KMS-11 (cell line): ENCODE data around the gene SLC4A1.

Experiments used
- H2AFZ ChIP-seq: fragments of 200-600 bp; sonication (generic); 2 replicates; pipeline ENCODE4 v1.6.1; 2016; ENCODE audit warnings: antibody characterized with exemption, mixed run types, low read depth
- H3K27ac ChIP-seq: fragments of 200-600 bp; sonication (generic); 2 replicates; pipeline ENCODE4 v1.6.1; 2016; ENCODE audit warnings: mild to moderate bottlenecking, mixed run types
- H3K27me3 ChIP-seq: fragments of 200-600 bp; sonication (generic); 2 replicates; pipeline ENCODE4 v1.6.1; 2017; ENCODE audit warnings: mild to moderate bottlenecking, low read depth, mixed run types, moderate library complexity; ENCODE audit not compliant: insufficient read depth
- H3K36me3 ChIP-seq: fragments of 200-600 bp; sonication (generic); 2 replicates; pipeline ENCODE4 v1.6.1; 2017; ENCODE audit warnings: mild to moderate bottlenecking, mixed run types; ENCODE audit not compliant: insufficient read depth
- H3K4me1 ChIP-seq: fragments of 200-600 bp; sonication (generic); 2 replicates; pipeline ENCODE4 v1.6.1; 2016; ENCODE audit warnings: mild to moderate bottlenecking, low read depth, mixed run types; ENCODE audit not compliant: poor library complexity, severe bottlenecking
- H3K4me2 ChIP-seq: fragments of 200-600 bp; sonication (generic); 2 replicates; pipeline ENCODE4 v1.7.0; 2016; ENCODE audit warnings: mild to moderate bottlenecking, mixed run types
- H3K4me3 ChIP-seq: fragments of 200-600 bp; sonication (generic); IDR thresholded peaks from 2 replicates; pipeline ENCODE4 v1.6.1; 2017; ENCODE audit warnings: low read depth, low read length, mixed read lengths; ENCODE audit not compliant: insufficient read depth
- H3K79me2 ChIP-seq: fragments of 200-600 bp; sonication (generic); 2 replicates; pipeline ENCODE4 v1.6.1; 2016; ENCODE audit warnings: low read depth, mixed run types; ENCODE audit not compliant: insufficient read depth
- H3K9ac ChIP-seq: fragments of 200-600 bp; sonication (generic); 2 replicates; pipeline ENCODE4 v1.6.1; 2016; ENCODE audit warnings: mild to moderate bottlenecking, mixed run types
- H4K20me1 ChIP-seq: fragments of 200-600 bp; sonication (generic); 2 replicates; pipeline ENCODE4 v1.6.1; 2016; ENCODE audit warnings: mild to moderate bottlenecking, mixed run types; ENCODE audit not compliant: insufficient read depth
- TF ChIP-seq, protein P1 (sequence below): fragments of 200-600 bp; sonication (generic); conservative IDR thresholded peaks from 2 replicates; pipeline ENCODE4 v1.6.1; 2017; ENCODE audit warnings: low read depth, mild to moderate bottlenecking, antibody characterized with exemption, low read length, moderate library complexity, mixed read lengths

Gene SLC4A1

DNA sequence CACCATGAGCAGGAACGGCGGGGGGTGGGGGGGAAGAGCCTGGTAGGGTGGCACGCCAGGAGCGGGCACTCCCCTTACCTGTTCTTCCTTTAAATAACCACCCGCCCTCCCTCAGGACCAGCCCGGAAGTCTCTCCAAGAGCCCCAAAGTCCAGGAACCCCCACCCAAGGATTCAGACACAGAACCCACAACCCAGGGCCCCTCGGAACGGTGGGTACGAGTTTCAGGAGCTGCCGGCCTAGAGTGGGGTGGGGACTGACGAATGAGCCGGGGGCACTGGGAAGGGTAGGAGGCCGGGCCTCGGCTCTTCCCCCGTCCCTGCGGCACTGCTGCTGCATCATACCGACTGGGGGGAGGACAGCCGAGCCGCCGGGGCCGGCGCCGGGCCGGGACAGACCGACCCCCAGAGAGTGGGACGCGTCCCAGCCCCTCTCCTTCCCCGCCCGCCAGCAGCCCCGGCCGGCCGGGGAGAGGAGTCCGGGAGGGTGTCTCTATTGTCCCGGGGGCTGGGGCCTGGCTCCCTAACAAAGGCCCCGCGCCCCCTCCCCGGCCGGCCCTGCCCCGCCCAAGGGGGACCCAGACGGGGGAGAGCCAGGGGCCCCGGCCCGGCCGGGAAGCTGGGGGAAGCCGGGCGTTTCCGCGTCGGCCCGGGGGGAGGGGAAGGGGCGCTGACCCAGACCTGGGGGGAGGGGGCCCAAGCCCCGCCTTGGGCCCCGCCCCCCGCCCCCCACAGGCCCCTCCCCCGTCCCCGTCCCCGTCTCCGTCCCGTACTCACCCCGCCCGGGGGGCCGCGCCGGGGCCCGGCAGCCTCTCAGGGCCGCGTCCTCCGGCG, 69.0 kb downstream of the SLC4A1 start:
- TF ChIP-seq, protein P1, sequence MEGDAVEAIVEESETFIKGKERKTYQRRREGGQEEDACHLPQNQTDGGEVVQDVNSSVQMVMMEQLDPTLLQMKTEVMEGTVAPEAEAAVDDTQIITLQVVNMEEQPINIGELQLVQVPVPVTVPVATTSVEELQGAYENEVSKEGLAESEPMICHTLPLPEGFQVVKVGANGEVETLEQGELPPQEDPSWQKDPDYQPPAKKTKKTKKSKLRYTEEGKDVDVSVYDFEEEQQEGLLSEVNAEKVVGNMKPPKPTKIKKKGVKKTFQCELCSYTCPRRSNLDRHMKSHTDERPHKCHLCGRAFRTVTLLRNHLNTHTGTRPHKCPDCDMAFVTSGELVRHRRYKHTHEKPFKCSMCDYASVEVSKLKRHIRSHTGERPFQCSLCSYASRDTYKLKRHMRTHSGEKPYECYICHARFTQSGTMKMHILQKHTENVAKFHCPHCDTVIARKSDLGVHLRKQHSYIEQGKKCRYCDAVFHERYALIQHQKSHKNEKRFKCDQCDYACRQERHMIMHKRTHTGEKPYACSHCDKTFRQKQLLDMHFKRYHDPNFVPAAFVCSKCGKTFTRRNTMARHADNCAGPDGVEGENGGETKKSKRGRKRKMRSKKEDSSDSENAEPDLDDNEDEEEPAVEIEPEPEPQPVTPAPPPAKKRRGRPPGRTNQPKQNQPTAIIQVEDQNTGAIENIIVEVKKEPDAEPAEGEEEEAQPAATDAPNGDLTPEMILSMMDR, result no peak
- Histone ChIP-seq H3K27me3 (no peaks in the 10 kb centered on the region), H3K36me3 (no peaks in the 10 kb centered on the region; the same call in 1 of the 2 replicates), H3K9ac (peak overlapping the region; percentile 80), H3K27ac (peak overlapping the region; percentile 79), H4K20me1 (no peaks in the 10 kb centered on the region), H2AFZ (peak overlapping the region; percentile 3; the same call in 1 of the 2 replicates), H3K4me3 (peak overlapping the region; percentile 50), H3K4me2 (peak overlapping the region; percentile 66), H3K79me2 (peaks cover 20% of the 10 kb centered on the region; the same call in 1 of the 2 replicates), H3K4me1 (peaks cover 31% of the 10 kb centered on the region)
